Kidney epithelial cell (primary cell): ENCODE results near the gene SAPCD1. TPM values are rescaled to one million over a fixed set of nuclear protein-coding genes. Genes with fewer than 3 reads are reported as not detected.

Experiments
- DNase-seq: peaks from one replicate; pipeline ENCODE4 v3.0.0-alpha.2; 2010; ENCODE audit warnings: low read depth
- H3K27me3 ChIP-seq: 2 replicates; pipeline ENCODE4 v1.6.0; 2011; ENCODE audit warnings: low read length; ENCODE audit not compliant: control insufficient read depth, insufficient read depth
- H3K36me3 ChIP-seq: 2 replicates; pipeline ENCODE4 v1.5.1; 2011; ENCODE audit warnings: low read length; ENCODE audit not compliant: control insufficient read depth, insufficient read depth
- H3K4me3 ChIP-seq: 2 replicates; pipeline ENCODE4 v1.5.1; 2011; ENCODE audit warnings: low read depth, mild to moderate bottlenecking, control low read depth, low read length
- total RNA-seq: library from RNA; depleted of rRNA; stranded (reverse); fragments of >200 nt; gene quantifications from 2 replicates; pipeline ENCODE4 v1.2.3, GENCODE V29; 2015
- TF ChIP-seq, protein P1 (sequence below): IDR thresholded peaks from 2 replicates; pipeline ENCODE4 v1.5.1; 2011; ENCODE audit warnings: mild to moderate bottlenecking, moderate library complexity, low read length, control low read depth, inconsistent platforms; ENCODE audit not compliant: insufficient read depth, poor library complexity, severe bottlenecking

Gene SAPCD1
- total RNA-seq, 1 donor from 2014 or later = 2.2 TPM

- no peaks in the 10 kb centered on the region for H3K36me3 ChIP-seq
- H3K27me3 ChIP-seq = no peaks in the 10 kb centered on the region
- TF ChIP-seq, protein P1, sequence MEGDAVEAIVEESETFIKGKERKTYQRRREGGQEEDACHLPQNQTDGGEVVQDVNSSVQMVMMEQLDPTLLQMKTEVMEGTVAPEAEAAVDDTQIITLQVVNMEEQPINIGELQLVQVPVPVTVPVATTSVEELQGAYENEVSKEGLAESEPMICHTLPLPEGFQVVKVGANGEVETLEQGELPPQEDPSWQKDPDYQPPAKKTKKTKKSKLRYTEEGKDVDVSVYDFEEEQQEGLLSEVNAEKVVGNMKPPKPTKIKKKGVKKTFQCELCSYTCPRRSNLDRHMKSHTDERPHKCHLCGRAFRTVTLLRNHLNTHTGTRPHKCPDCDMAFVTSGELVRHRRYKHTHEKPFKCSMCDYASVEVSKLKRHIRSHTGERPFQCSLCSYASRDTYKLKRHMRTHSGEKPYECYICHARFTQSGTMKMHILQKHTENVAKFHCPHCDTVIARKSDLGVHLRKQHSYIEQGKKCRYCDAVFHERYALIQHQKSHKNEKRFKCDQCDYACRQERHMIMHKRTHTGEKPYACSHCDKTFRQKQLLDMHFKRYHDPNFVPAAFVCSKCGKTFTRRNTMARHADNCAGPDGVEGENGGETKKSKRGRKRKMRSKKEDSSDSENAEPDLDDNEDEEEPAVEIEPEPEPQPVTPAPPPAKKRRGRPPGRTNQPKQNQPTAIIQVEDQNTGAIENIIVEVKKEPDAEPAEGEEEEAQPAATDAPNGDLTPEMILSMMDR = no peak
- no peak overlapping the region for H3K4me3 ChIP-seq
- DNase-seq = no peak
Observed at GRCh38 chr6:31760790-31761189, 1.7 kb upstream of the SAPCD1 start.

- TF ChIP-seq, protein P1 = no peak
- DNase-seq = no peak
- H3K27me3 ChIP-seq = no peaks in the 10 kb centered on the region
- no peaks in the 10 kb centered on the region for H3K36me3 ChIP-seq
- H3K4me3 ChIP-seq = no peak overlapping the region
Observed at GRCh38 chr6:31761343-31761742, 1.1 kb upstream of the SAPCD1 start.

- Histone ChIP-seq H3K27me3 (no peaks in the 10 kb centered on the region), H3K4me3 (no peak overlapping the region), H3K36me3 (no peaks in the 10 kb centered on the region)
- TF ChIP-seq, protein P1 = no peak
- no peak for DNase-seq
Observed at GRCh38 chr6:31762878-31763618, 592 bp downstream of the SAPCD1 start.

- Histone ChIP-seq H3K36me3 (no peaks in the 10 kb centered on the region), H3K27me3 (no peaks in the 10 kb centered on the region), H3K4me3 (no peak overlapping the region)
- TF ChIP-seq, protein P1 = no peak
- DNase-seq = no peak
Observed at GRCh38 chr6:31763619-31763940, 1.1 kb downstream of the SAPCD1 start.

DNA sequence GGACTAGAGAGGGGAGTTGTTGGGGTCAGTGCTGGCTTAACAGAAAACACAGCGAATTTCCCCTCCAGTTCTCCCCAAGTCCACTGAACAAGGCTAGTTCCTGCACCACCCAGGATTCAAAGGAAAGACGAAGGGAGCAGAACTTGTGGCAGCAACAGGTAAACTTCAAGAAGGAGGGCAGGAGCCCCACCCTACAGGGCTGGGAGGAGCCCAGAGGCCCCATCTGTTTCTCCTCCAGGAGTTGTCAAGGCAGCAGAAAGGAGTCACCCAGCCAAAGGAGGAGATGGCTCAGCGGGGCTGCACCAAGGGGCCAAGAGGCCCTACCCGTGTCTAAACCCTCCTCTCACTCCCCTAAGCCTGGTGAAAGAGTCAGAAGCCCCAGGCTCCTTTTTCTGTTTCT, 1.7 kb downstream of the SAPCD1 start:
- DNase-seq = no peak
- Histone ChIP-seq H3K4me3 (no peak overlapping the region), H3K27me3 (no peaks in the 10 kb centered on the region), H3K36me3 (no peaks in the 10 kb centered on the region)
- TF ChIP-seq, protein P1 = no peak

GRCh38 chr6:31765559-31765909, 3.1 kb downstream of the SAPCD1 start:
- Histone ChIP-seq H3K27me3 (no peaks in the 10 kb centered on the region), H3K36me3 (no peaks in the 10 kb centered on the region), H3K4me3 (no peak overlapping the region)
- TF ChIP-seq, protein P1 = no peak
- no peak for DNase-seq
